SW 1271 (cell line): ENCODE measurements around the gene ZBTB5.
"Not testable (repeated sequence)": the region's sequence is repeated elsewhere in the genome, so short reads cannot be mapped to it uniquely, and the experiment has no call there.

Experiments
- DNase-seq, 2 experiments: peaks; one replicate each; lab custom pipeline; 2025; lab: John Stamatoyannopoulos, UW

Gene ZBTB5, protein sequence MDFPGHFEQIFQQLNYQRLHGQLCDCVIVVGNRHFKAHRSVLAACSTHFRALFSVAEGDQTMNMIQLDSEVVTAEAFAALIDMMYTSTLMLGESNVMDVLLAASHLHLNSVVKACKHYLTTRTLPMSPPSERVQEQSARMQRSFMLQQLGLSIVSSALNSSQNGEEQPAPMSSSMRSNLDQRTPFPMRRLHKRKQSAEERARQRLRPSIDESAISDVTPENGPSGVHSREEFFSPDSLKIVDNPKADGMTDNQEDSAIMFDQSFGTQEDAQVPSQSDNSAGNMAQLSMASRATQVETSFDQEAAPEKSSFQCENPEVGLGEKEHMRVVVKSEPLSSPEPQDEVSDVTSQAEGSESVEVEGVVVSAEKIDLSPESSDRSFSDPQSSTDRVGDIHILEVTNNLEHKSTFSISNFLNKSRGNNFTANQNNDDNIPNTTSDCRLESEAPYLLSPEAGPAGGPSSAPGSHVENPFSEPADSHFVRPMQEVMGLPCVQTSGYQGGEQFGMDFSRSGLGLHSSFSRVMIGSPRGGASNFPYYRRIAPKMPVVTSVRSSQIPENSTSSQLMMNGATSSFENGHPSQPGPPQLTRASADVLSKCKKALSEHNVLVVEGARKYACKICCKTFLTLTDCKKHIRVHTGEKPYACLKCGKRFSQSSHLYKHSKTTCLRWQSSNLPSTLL

GRCh38 chr9:37465249-37466036 lies at the start of gene ZBTB5:
ZBTB5 (minus strand) TSS chr9:37465450; CDS start chr9:37442551, 22,899 bp downstream.
- DNase-seq, result peak; percentile 93 to 99

DNA sequence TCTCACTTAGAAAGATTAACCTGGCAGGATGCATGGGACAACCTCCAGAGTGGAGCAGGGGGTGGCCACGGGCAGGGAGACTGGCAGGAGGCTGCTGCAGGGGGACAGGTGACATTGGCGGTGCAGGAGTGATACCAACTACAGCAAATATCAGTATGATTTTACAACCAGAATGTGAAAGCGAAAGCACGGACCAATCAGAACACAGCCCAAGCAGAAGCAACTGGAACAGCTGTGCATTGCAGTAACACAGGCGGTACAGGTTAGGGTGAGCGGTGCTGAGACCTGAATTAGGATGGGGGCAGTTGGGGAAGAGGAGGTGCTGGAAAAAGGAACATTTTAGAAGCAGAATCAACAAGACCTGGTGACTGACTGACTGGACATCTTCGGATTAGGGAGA lies 49.7 kb upstream of the ZBTB5 start:
- no peak for DNase-seq

GRCh38 chr9:37514415-37514814 lies 49.2 kb upstream of the ZBTB5 start:
- DNase-seq, result not testable (repeated sequence)

GRCh38 chr9:37512437-37512836 lies 47.2 kb upstream of the ZBTB5 start:
- no peak for DNase-seq

- DNase-seq, result no peak
These were observed 46.1 kb upstream of the ZBTB5 start for GRCh38 chr9:37511016-37512010.

- DNase-seq, result not testable (repeated sequence)
These were observed 44.8 kb upstream of the ZBTB5 start for GRCh38 chr9:37510053-37510452.

DNA sequence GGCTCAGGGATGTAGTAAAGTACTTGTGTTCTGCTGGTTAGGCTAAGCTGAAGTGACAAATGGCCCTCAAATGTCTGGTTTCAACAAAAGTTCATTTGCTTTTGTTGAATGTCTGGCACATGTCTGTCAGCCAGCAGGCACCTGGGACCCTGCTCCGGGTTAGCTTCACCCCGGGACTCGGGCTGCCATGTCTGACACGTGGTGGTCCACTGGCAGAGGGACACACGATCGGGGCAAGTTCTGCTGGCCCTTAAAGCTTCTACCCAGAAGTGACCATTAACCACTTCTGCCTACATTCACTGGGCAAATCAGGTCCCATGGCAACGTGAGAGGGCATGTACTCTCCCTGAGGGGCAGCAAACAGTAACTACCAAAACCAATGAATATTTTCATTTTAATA lies 44.3 kb upstream of the ZBTB5 start:
- DNase-seq, result no peak

DNA sequence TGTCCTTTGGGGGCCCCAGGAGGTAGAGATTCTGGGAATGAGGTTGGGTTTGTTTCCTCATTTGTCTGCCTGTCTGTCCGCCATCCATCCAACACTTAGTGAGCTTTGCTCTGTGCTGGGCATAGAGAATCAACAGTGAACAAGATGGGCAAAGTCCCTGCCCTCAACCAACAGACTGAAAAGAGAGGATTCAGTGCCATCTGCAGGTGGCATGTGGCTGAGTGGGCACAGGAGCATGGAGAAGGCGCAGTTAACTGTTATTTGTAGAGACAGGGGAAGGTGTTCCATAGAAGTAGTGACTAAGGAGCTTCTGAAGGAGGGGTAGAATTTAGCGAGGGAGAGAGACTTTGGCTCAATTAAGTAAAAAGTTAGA lies 43.6 kb upstream of the ZBTB5 start:
- no peak for DNase-seq

- no peak for DNase-seq
These were observed 43.0 kb upstream of the ZBTB5 start for GRCh38 chr9:37508135-37508833.

- DNase-seq, result no peak
These were observed 42.4 kb upstream of the ZBTB5 start for GRCh38 chr9:37507566-37508134.

DNA sequence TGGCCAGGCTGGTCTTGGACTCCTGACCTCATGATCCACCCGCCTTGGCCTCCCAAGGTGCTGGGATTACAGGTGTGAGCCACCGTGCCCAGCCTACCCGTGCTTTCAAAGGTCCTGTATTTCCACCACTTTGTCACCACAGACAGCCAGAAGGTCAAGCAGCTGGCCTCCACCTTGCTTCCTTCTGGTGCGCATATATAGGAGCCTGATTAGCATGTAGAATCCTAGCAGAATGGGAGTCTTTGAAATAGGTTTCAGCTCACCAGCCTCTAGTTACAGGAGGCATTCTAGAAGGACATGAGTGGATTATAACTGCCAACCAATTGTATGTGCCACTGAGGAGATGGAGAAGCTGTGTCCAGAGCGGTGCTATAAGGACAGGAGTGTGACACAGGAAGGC lies 39.4 kb upstream of the ZBTB5 start:
- no peak for DNase-seq

DNA sequence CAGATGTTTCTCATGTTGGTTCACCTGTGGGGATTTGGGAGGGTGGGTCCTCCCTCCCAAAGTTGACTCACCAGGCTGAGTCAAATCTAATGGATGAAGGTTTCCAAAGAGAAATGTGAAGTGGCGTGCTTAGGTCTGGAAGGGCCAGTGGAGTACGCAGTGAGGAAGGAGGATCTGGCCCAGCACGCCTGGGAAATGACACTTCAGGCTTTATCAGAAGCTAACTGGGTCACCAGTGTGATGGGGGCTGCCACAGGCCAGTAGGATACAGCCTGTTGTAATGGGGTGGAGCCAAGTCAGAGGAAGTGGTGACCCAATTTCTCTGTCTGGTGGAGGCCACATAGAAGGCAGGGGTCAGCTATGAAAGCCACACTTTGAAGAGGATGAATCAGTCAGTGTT lies 38.5 kb upstream of the ZBTB5 start:
- DNase-seq, result no peak

DNA sequence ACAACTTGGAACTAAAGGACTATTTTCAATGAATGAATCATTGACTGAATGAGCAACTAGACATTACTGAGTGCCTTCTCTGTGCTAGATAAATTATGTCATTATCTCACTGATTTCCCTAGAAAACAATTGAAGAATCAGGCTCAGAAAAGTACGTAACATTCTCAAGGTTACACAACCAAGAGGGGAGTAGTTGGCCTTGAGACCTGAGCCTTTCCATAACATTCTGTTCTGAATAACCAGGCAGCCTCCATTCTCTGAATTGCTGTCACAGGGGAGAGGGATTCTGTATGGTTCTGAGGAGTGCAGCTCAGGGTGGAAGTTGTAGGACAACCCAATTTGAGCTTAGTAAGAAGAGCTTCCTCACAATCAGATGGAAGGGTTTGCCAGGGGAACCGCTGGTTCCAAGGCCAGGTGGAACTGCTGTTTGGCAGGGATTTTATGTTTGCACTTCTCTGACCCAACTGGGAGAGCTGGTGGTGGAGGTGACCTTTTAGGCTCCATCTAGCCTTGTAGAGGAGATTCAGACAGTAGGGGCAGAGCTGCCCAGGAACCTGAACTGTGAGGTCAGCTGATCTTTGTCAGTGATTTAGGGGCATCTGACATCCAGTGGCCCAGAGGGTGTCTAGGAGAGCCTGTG lies 36.8 kb upstream of the ZBTB5 start:
- no peak for DNase-seq

DNA sequence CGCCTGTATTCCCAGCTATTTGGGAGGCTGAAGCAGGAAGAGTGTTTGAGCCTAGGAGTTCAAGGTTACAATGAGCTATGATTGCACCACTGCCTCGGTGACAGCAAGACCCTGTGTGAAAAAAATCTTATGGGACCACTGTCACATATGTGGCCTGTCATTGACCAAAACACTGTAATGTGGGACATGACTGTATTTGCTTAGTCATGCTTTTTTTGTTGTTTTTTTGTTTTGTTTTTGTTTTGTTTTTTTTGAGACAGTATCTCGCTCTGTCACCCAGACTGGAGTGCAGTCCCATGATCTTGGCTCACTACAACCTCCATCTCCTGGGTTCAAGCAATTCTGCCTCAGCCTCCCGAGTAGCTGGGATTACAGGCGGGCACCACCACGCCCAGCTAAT lies 34.0 kb upstream of the ZBTB5 start:
- DNase-seq, result no peak

- DNase-seq, result no peak
These were observed 33.2 kb upstream of the ZBTB5 start for GRCh38 chr9:37498457-37498856.

GRCh38 chr9:37497320-37497719 lies 32.1 kb upstream of the ZBTB5 start:
- no peak for DNase-seq

DNA sequence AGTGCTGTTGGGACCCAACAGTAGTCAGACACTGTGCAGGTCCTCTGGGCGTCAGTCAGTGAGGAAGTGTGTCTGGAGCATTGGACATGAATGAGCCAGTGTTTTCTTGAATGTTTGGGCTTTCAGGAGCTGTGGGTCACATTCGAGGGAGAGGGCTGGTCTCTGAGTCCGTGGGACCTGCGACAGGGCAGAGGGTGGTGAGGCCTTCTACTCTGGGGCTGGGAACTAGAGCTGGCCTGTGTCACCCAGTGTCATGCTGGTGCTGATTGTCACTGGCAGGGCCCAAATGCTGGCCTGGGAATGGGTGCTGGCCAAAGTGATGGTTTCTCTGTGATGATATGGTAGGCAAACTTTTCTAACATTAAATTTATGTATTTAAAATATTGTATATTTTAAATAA lies 30.8 kb upstream of the ZBTB5 start:
- DNase-seq, result no peak

DNA sequence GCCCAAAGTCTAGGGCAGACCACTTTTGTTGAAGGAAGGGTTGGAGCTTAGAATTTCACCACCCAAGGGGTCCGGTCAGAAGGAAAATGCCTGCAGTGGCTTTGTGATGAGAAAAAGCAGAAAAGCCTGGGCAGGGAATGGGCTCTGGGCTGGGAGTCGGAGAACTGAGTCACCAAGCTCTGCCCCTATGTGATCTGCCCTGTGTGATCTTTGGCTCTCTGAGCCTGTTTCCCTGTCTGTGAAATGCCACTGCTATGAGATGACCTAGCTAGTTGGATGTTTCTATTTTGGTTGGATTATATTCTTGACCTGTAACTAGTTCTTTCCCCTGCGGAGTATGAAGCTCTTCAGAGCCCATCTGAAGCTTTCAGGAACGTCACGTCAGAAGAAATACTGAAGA lies 30.3 kb upstream of the ZBTB5 start:
- DNase-seq, result no peak

DNA sequence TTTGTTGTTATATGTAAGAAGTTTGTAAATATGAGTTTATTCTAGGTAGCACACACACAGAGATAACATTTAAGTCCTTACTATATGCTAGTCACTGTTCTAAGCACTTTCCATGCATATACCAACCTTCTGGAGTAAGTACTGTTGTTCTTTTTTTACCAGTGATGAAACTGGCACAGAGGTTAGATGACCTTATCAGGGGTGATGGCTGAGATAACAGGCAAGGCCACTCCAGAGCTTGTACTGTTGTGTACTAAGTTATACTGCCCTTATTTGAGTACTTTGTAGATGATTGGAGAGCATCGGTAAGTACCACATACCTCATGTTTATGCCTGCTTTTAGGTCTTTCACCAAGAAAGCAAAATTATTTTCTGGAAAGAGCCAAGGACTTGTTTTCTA lies 26.7 kb upstream of the ZBTB5 start:
- no peak for DNase-seq
